ENCODE results near the gene PIN1. TPM values are rescaled to one million over a fixed set of nuclear protein-coding genes. Genes with fewer than 3 reads are reported as not detected.
A peak's percentile ranks its signal among the peaks of the same experiment; 100 is the strongest.

Gene PIN1
- polyA plus RNA-seq, 6 donors from 2014 or later, result 59.3 to 102 (median 68.3) TPM

GRCh38 chr19:9868983-9869617 is 34.0 kb downstream of the PIN1 start:
- no peaks in the 10 kb centered on the region for H3K4me1 Mint-ChIP-seq
- no peak for DNase-seq
- no peak for ATAC-seq (ENCODE audit: low read depth in 2 of 2)

GRCh38 chr19:9871626-9872338 is 36.7 kb downstream of the PIN1 start:
- no peak overlapping the region for H3K4me3 Mint-ChIP-seq

More at GRCh38 chr19:9868983-9869617, 34.0 kb downstream of the PIN1 start:
- no peak overlapping the region for H3K4me3 Mint-ChIP-seq
- no peaks in the 10 kb centered on the region for H3K36me3 Mint-ChIP-seq
- H3K27me3 Mint-ChIP-seq, result peaks cover 0 to 9% (median 8%) of the 10 kb centered on the region in 3 donors
- no peaks in the 10 kb centered on the region for H3K9me3 Mint-ChIP-seq
- peak overlapping the region in 1 of 6 donors; percentile 61 for H3K27ac Mint-ChIP-seq

GRCh38 chr19:9872618-9873242 is 37.6 kb downstream of the PIN1 start:
- no peak overlapping the region for H3K27ac Mint-ChIP-seq
- no peaks in the 10 kb centered on the region for H3K4me1 Mint-ChIP-seq
- no peak overlapping the region for H3K4me3 Mint-ChIP-seq
- ATAC-seq (ENCODE audit: low read depth in 2 of 2) (no peak), DNase-seq (no peak)
- H3K9me3 Mint-ChIP-seq, result peaks cover 0 to 2% (median 0%) of the 10 kb centered on the region in 7 donors
- peaks cover 13 to 14% (median 14%) of the 10 kb centered on the region in 3 donors for H3K27me3 Mint-ChIP-seq
- no peaks in the 10 kb centered on the region for H3K36me3 Mint-ChIP-seq

More at GRCh38 chr19:9871626-9872338, 36.7 kb downstream of the PIN1 start:
- Mint-ChIP-seq H3K9me3 (no peaks in the 10 kb centered on the region), H3K4me1 (no peaks in the 10 kb centered on the region), H3K36me3 (no peaks in the 10 kb centered on the region), H3K27ac (no peak overlapping the region), H3K27me3 (peaks cover 13 to 14% (median 13%) of the 10 kb centered on the region in 3 donors)
- no peak for DNase-seq
- no peak for ATAC-seq (ENCODE audit: low read depth in 2 of 2)

- Mint-ChIP-seq H3K9me3 (peaks cover 0 to 8% (median 0%) of the 10 kb centered on the region in 7 donors), H3K27me3 (peaks cover 13 to 19% (median 19%) of the 10 kb centered on the region in 3 donors), H3K36me3 (no peaks in the 10 kb centered on the region), H3K4me1 (peaks cover 0 to 6% (median 0%) of the 10 kb centered on the region in 3 donors), H3K27ac (no peak overlapping the region), H3K4me3 (peak overlapping the region in 1 of 8 donors; percentile 30)
- ATAC-seq (ENCODE audit: low read depth in 2 of 2) (no peak), DNase-seq (no peak)
These were observed 40.0 kb downstream of the PIN1 start for GRCh38 chr19:9875031-9875627.

GRCh38 chr19:9875796-9876195 is 40.7 kb downstream of the PIN1 start:
- Mint-ChIP-seq H3K27ac (peak overlapping the region in 1 of 6 donors; percentile 32), H3K9me3 (peaks cover 0 to 8% (median 0%) of the 10 kb centered on the region in 7 donors), H3K4me1 (peaks cover 0 to 6% (median 0%) of the 10 kb centered on the region in 3 donors), H3K36me3 (no peaks in the 10 kb centered on the region), H3K27me3 (peaks cover 13 to 22% (median 21%) of the 10 kb centered on the region in 3 donors), H3K4me3 (no peak overlapping the region)
- no peak for DNase-seq
- ATAC-seq (ENCODE audit: low read depth in 2 of 2), result no peak

GRCh38 chr19:9877780-9878510 is 42.8 kb downstream of the PIN1 start:
- no peak overlapping the region for H3K27ac Mint-ChIP-seq
- peaks cover 0 to 6% (median 0%) of the 10 kb centered on the region in 3 donors for H3K4me1 Mint-ChIP-seq
- DNase-seq (no peak), ATAC-seq (ENCODE audit: low read depth in 2 of 2) (no peak)
- no peaks in the 10 kb centered on the region for H3K36me3 Mint-ChIP-seq
- peaks cover 8 to 28% (median 14%) of the 10 kb centered on the region in 3 donors for H3K27me3 Mint-ChIP-seq
- H3K9me3 Mint-ChIP-seq, result peaks cover 0 to 8% (median 0%) of the 10 kb centered on the region in 7 donors
- peak overlapping the region in 3 of 8 donors; percentile 15 to 75 (median 20) for H3K4me3 Mint-ChIP-seq

GRCh38 chr19:9878511-9879196 is 43.5 kb downstream of the PIN1 start:
- Mint-ChIP-seq H3K4me1 (peaks cover 0 to 6% (median 0%) of the 10 kb centered on the region in 3 donors), H3K9me3 (peaks cover 0 to 8% (median 0%) of the 10 kb centered on the region in 7 donors), H3K27me3 (peaks cover 8 to 28% (median 13%) of the 10 kb centered on the region in 3 donors), H3K27ac (no peak overlapping the region), H3K36me3 (no peaks in the 10 kb centered on the region), H3K4me3 (peak overlapping the region in 2 of 8 donors; percentile 15 to 75)
- no peak for DNase-seq
- no peak for ATAC-seq (ENCODE audit: low read depth in 2 of 2)

GRCh38 chr19:9881720-9882119 is 46.6 kb downstream of the PIN1 start:
- peaks cover 0 to 8% (median 0%) of the 10 kb centered on the region in 7 donors for H3K9me3 Mint-ChIP-seq
- no peaks in the 10 kb centered on the region for H3K36me3 Mint-ChIP-seq
- H3K27me3 Mint-ChIP-seq, result peaks cover 0 to 30% (median 16%) of the 10 kb centered on the region in 3 donors
- peaks cover 0 to 6% (median 0%) of the 10 kb centered on the region in 3 donors for H3K4me1 Mint-ChIP-seq
- ATAC-seq (ENCODE audit: low read depth in 2 of 2), result no peak
- no peak for DNase-seq
- no peak overlapping the region for H3K4me3 Mint-ChIP-seq
- H3K27ac Mint-ChIP-seq, result no peak overlapping the region

GRCh38 chr19:9883231-9883758 is 48.2 kb downstream of the PIN1 start:
- peaks cover 0 to 3% (median 0%) of the 10 kb centered on the region in 3 donors for H3K4me1 Mint-ChIP-seq
- peak overlapping the region in 1 of 6 donors; percentile 47 for H3K27ac Mint-ChIP-seq
- DNase-seq (no peak), ATAC-seq (ENCODE audit: low read depth in 2 of 2) (no peak)
- H3K9me3 Mint-ChIP-seq, result peaks cover 0 to 3% (median 0%) of the 10 kb centered on the region in 7 donors
- H3K27me3 Mint-ChIP-seq, result peaks cover 8 to 41% (median 32%) of the 10 kb centered on the region in 3 donors
- H3K4me3 Mint-ChIP-seq, result no peak overlapping the region
- no peaks in the 10 kb centered on the region for H3K36me3 Mint-ChIP-seq

GRCh38 chr19:9883764-9884163 is 48.6 kb downstream of the PIN1 start:
- Mint-ChIP-seq H3K4me3 (no peak overlapping the region), H3K9me3 (peaks cover 0 to 3% (median 0%) of the 10 kb centered on the region in 7 donors), H3K27ac (no peak overlapping the region), H3K27me3 (peaks cover 8 to 45% (median 36%) of the 10 kb centered on the region in 3 donors), H3K4me1 (no peaks in the 10 kb centered on the region), H3K36me3 (no peaks in the 10 kb centered on the region)
- DNase-seq (no peak), ATAC-seq (ENCODE audit: low read depth in 2 of 2) (no peak)

GRCh38 chr19:9885077-9885552 is 50.0 kb downstream of the PIN1 start:
- no peak overlapping the region for H3K27ac Mint-ChIP-seq
- H3K4me1 Mint-ChIP-seq, result no peaks in the 10 kb centered on the region
- H3K9me3 Mint-ChIP-seq, result peaks cover 0 to 3% (median 0%) of the 10 kb centered on the region in 7 donors
- no peak overlapping the region for H3K4me3 Mint-ChIP-seq
- no peaks in the 10 kb centered on the region for H3K36me3 Mint-ChIP-seq
- ATAC-seq (ENCODE audit: low read depth in 2 of 2), result no peak
- no peak for DNase-seq
- H3K27me3 Mint-ChIP-seq, result peaks cover 8 to 55% (median 40%) of the 10 kb centered on the region in 3 donors
